Nephron (organoid): ENCODE data around the gene SEPTIN10.
A peak's percentile ranks its signal among the peaks of the same experiment; 100 is the strongest.

Experiments
- H3K27ac Mint-ChIP-seq, 3 experiments: 2 replicates each; pipeline ENCODE4 v1.8.0; 2020; ENCODE audit warnings: mixed read lengths in 3 of 3, mild to moderate bottlenecking in 2 of 3, moderate library complexity in 1 of 3
- H3K27me3 Mint-ChIP-seq: 2 replicates; pipeline ENCODE4 v1.8.0; 2021; ENCODE audit warnings: low read depth, mild to moderate bottlenecking, moderate library complexity, mixed read lengths
- H3K36me3 Mint-ChIP-seq: 2 replicates; pipeline ENCODE4 v1.8.0; 2020; ENCODE audit warnings: low read depth, mixed read lengths
- H3K4me1 Mint-ChIP-seq: 2 replicates; pipeline ENCODE4 v1.8.0; 2020; ENCODE audit warnings: mixed read lengths
- H3K4me3 Mint-ChIP-seq, 3 experiments: 2 replicates each; pipeline ENCODE4 v1.8.0; 2020; ENCODE audit warnings: mild to moderate bottlenecking in 3 of 3, mixed read lengths in 3 of 3, moderate library complexity in 2 of 3
- H3K9me3 Mint-ChIP-seq: 2 replicates; pipeline ENCODE4 v1.8.0; 2020; ENCODE audit warnings: mixed read lengths
- CTCF ChIP-seq, 3 experiments: fragments of 200-600 bp; sonication (generic); IDR thresholded peaks; one replicate each; pipeline ENCODE4 v1.5.0; 2021; ENCODE audit warnings: antibody characterized with exemption in 3 of 3; ENCODE audit not compliant: unreplicated experiment in 3 of 3

SEPTIN10 gene

GRCh38 chr2:109521233-109522062, 92.3 kb downstream of the SEPTIN10 start:
- H3K36me3 Mint-ChIP-seq: no peaks in the 10 kb centered on the region
- no peak overlapping the region for H3K27ac Mint-ChIP-seq
- no peak for TF ChIP-seq CTCF (IDR thresholded peaks at IDR 0.05; ENCODE audit: unreplicated experiment in 3 of 3)
- peaks cover 17% of the 10 kb centered on the region for H3K4me1 Mint-ChIP-seq
- H3K27me3 Mint-ChIP-seq: peaks cover 19% of the 10 kb centered on the region
- no peaks in the 10 kb centered on the region for H3K9me3 Mint-ChIP-seq
- H3K4me3 Mint-ChIP-seq: no peak overlapping the region

DNA sequence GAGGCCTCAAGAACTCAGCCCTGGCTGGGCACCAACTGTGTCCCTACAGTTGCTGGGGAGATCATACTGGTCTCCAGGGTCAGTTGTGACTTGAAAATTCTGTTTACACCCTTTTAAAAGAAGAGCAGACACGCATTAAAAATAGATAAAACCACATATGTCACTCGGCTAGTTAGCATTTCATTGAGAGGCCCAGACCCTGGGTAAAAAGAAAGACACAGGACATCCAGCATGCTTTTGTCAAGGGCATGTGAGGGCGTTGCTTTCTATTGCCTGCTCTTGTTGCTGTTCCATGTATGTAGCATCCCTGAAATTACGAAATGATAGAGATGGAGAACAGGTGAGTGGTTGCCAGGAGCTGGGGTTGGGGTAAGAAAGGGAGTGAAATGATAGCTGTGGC, 94.3 kb downstream of the SEPTIN10 start:
- H3K4me3 Mint-ChIP-seq: no peak overlapping the region
- no peaks in the 10 kb centered on the region for H3K36me3 Mint-ChIP-seq
- H3K27ac Mint-ChIP-seq: no peak overlapping the region
- H3K9me3 Mint-ChIP-seq: no peaks in the 10 kb centered on the region
- TF ChIP-seq CTCF (IDR thresholded peaks at IDR 0.05; ENCODE audit: unreplicated experiment in 3 of 3): no peak
- H3K4me1 Mint-ChIP-seq: peaks cover 17% of the 10 kb centered on the region
- peaks cover 29% of the 10 kb centered on the region for H3K27me3 Mint-ChIP-seq

- Mint-ChIP-seq H3K36me3 (no peaks in the 10 kb centered on the region), H3K27ac (peak overlapping the region in 1 of 3 experiments; percentile 35)
These were observed 96.5 kb downstream of the SEPTIN10 start for GRCh38 chr2:109517118-109517889.

GRCh38 chr2:109516445-109517117, 97.2 kb downstream of the SEPTIN10 start:
- peak overlapping the region in 1 of 3 experiments; percentile 26 for H3K27ac Mint-ChIP-seq
- peak; percentile 45 to 70 (median 51) for TF ChIP-seq CTCF (IDR thresholded peaks at IDR 0.05; ENCODE audit: unreplicated experiment in 3 of 3)
- H3K36me3 Mint-ChIP-seq: no peaks in the 10 kb centered on the region
- no peaks in the 10 kb centered on the region for H3K9me3 Mint-ChIP-seq
- H3K4me1 Mint-ChIP-seq: peaks cover 27% of the 10 kb centered on the region
- peaks cover 43% of the 10 kb centered on the region for H3K27me3 Mint-ChIP-seq
- H3K4me3 Mint-ChIP-seq: no peak overlapping the region

More at GRCh38 chr2:109517118-109517889, 96.5 kb downstream of the SEPTIN10 start:
- no peak overlapping the region for H3K4me3 Mint-ChIP-seq
- peaks cover 27% of the 10 kb centered on the region for H3K4me1 Mint-ChIP-seq
- peaks cover 41% of the 10 kb centered on the region for H3K27me3 Mint-ChIP-seq
- no peaks in the 10 kb centered on the region for H3K9me3 Mint-ChIP-seq
- TF ChIP-seq CTCF (IDR thresholded peaks at IDR 0.05; ENCODE audit: unreplicated experiment in 3 of 3): no peak

DNA sequence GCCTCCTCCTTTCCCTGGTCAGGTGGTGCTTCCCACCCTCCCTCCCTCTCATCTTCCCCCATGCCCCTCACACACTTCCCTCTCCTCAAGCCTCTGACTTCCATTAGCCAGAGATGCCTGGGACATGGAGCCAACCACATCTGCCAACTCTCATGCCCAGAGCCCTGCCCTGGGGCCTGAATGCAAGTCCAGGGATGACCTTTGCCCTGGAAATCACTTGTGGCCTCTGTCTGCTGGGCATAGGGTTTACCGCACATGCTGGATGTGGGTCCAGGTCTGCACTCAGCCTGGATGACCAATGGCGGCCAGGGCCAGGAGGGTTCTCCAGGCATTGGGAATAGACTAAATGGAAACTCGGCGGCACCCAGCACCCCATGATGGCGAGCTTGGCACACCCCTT, 98.9 kb downstream of the SEPTIN10 start:
- Mint-ChIP-seq H3K27ac (no peak overlapping the region), H3K4me3 (no peak overlapping the region), H3K36me3 (no peaks in the 10 kb centered on the region), H3K9me3 (peaks cover 3% of the 10 kb centered on the region), H3K27me3 (peaks cover 48% of the 10 kb centered on the region), H3K4me1 (peaks cover 32% of the 10 kb centered on the region)
- no peak for TF ChIP-seq CTCF (IDR thresholded peaks at IDR 0.05; ENCODE audit: unreplicated experiment in 3 of 3)
